Measurements from ENCODE around the gene LRRC4C. TPM values are rescaled to one million over a fixed set of nuclear protein-coding genes. Genes with fewer than 3 reads are reported as not detected.
A peak's percentile ranks its signal among the peaks of the same experiment; 100 is the strongest.

The LRRC4C gene
- total RNA-seq, 1 donor from 2014 or later = 14.0 TPM

DNA sequence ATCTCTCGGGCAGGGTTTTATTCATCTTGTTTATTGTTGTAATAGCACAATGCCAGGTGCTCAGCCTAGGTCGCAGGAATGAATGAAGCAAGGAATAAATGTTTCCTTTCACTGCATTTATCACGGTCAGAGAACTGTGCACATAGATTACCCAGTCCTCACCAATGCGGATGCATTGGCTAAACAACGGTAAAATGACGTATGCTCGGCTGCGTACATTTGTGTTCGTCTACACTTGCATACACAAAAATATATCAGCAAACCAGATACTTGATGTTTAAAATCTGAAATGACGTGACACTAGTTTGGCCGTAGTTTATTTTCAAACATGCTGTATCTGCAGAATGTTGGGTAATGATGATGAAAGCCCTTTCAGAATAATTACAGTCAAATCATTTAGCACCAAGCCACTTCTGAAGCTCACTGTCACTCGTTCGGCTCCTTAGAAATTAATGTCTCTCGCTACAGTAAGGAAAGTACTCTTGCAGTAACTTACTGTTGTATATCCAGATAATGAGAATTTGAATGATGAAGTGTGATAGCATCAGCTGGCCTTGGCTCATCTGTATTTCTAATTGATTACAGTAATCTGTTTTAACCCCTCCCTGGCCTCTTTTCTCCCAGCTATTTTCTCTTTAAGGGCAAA is 268.9 kb downstream of the LRRC4C start:
- no peak for DNase-seq (ENCODE audit: extremely low spot score, unreplicated experiment)
- peaks cover 6% of the 10 kb centered on the region for H3K27me3 Mint-ChIP-seq
- H3K27ac Mint-ChIP-seq = no peak overlapping the region
- H3K4me3 Mint-ChIP-seq = peak overlapping the region; percentile 8
- peaks cover 6% of the 10 kb centered on the region for H3K9me3 Mint-ChIP-seq
- TF ChIP-seq, protein P1, sequence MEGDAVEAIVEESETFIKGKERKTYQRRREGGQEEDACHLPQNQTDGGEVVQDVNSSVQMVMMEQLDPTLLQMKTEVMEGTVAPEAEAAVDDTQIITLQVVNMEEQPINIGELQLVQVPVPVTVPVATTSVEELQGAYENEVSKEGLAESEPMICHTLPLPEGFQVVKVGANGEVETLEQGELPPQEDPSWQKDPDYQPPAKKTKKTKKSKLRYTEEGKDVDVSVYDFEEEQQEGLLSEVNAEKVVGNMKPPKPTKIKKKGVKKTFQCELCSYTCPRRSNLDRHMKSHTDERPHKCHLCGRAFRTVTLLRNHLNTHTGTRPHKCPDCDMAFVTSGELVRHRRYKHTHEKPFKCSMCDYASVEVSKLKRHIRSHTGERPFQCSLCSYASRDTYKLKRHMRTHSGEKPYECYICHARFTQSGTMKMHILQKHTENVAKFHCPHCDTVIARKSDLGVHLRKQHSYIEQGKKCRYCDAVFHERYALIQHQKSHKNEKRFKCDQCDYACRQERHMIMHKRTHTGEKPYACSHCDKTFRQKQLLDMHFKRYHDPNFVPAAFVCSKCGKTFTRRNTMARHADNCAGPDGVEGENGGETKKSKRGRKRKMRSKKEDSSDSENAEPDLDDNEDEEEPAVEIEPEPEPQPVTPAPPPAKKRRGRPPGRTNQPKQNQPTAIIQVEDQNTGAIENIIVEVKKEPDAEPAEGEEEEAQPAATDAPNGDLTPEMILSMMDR (conservative IDR thresholded peaks at IDR 0.05) = no peak
- peaks cover 13% of the 10 kb centered on the region for H3K4me1 Mint-ChIP-seq (ENCODE audit: unreplicated experiment)
- H3K36me3 Mint-ChIP-seq = no peaks in the 10 kb centered on the region

DNA sequence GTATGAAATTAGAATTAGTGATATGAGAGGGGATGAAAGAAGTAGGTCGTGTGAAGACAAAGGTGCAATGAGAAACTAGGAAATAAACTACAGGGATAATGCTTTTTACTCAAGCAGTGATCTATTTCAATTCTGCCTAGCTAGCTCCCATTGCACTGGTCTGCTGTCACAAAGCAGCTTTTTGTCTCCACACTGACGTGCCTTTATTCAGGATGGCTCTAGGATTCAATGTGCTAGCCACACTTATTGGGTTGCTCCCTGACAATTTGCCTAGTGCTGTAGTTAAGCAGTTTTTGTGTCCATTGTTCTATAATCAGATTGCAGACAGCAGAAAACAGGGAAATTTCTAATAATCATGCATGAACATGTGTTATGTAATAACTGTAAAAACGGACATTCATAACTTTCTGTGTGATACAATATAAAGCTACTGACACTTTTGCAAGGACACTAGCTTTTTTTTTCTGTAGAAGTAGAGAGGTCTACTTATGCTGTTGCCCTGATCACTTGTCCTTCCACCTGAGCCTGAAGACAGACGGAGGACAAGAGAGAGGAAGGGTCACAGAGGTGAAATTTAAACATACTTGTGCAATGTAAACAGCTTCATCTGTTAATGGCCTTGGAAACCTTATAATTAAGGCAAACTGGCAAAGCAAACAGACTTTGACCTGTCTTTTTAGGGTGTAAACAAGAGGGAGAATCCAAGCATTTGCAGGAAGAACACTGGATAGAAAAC is 269.6 kb downstream of the LRRC4C start:
- Mint-ChIP-seq H3K4me1 (ENCODE audit: unreplicated experiment) (peaks cover 13% of the 10 kb centered on the region), H3K27ac (no peak overlapping the region), H3K4me3 (no peak overlapping the region), H3K27me3 (peaks cover 6% of the 10 kb centered on the region), H3K9me3 (peaks cover 6% of the 10 kb centered on the region), H3K36me3 (no peaks in the 10 kb centered on the region)
- DNase-seq (ENCODE audit: extremely low spot score, unreplicated experiment) = no peak
- TF ChIP-seq, protein P1 (conservative IDR thresholded peaks at IDR 0.05) = no peak

DNA sequence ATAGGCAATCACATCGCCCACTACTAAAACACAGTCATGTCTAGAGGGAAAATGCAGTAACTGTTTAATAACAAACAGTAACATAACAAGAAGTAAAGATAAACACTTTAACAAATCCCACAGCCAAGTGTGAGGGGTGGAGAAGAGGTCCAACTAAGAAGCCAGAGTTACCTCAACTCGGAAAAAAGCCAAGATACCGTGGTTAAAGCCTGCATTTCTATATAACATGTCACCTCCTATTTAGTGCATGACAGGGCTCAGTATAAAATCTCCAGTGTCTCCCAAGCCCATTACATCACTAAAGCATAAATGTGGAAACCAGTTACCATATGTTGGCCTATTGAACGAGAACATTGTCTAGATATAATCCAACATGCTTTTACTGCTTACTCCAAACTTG is 281.7 kb downstream of the LRRC4C start:
- TF ChIP-seq, protein P1 (conservative IDR thresholded peaks at IDR 0.05) = no peak
- H3K9me3 Mint-ChIP-seq = peaks cover 2% of the 10 kb centered on the region
- no peak for DNase-seq (ENCODE audit: extremely low spot score, unreplicated experiment)
- no peak overlapping the region for H3K4me3 Mint-ChIP-seq
- H3K27ac Mint-ChIP-seq = no peak overlapping the region
- H3K27me3 Mint-ChIP-seq = no peaks in the 10 kb centered on the region
- no peaks in the 10 kb centered on the region for H3K4me1 Mint-ChIP-seq (ENCODE audit: unreplicated experiment)
- no peaks in the 10 kb centered on the region for H3K36me3 Mint-ChIP-seq

DNA sequence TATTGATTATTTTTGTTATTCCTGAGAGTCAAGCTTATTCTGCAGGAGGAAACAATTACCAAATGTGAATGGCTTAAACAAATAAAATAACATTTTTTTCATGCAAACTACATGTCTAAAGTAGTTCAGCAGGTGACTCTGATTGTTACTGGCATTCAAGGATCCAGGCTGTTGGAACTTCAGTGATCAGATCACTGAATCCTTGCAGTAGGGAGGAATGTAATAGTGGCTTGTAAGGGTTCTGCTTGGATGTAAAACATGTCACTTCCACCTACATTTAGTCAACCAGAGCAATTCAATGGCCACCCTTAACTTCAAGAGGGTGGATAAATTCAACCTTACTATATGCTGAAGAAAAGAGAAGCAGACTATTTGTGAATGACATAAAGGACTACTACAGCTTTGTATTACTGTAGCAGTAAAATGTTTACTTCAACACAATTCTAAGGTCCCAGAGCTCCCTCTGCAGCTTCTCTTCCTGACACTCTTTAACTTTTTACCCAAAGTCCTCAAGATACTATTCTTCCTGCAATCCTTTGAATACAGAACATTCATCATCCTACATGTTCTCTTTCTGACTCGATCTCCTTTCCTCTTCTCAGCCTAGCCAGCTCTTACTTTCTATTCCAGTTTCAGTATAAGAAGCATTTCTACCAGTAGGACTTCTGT is 284.0 kb downstream of the LRRC4C start:
- TF ChIP-seq, protein P1 (conservative IDR thresholded peaks at IDR 0.05) = no peak
- Mint-ChIP-seq H3K27me3 (no peaks in the 10 kb centered on the region), H3K4me3 (no peak overlapping the region), H3K4me1 (ENCODE audit: unreplicated experiment) (no peaks in the 10 kb centered on the region), H3K9me3 (no peaks in the 10 kb centered on the region), H3K27ac (no peak overlapping the region), H3K36me3 (no peaks in the 10 kb centered on the region)
- no peak for DNase-seq (ENCODE audit: extremely low spot score, unreplicated experiment)

DNA sequence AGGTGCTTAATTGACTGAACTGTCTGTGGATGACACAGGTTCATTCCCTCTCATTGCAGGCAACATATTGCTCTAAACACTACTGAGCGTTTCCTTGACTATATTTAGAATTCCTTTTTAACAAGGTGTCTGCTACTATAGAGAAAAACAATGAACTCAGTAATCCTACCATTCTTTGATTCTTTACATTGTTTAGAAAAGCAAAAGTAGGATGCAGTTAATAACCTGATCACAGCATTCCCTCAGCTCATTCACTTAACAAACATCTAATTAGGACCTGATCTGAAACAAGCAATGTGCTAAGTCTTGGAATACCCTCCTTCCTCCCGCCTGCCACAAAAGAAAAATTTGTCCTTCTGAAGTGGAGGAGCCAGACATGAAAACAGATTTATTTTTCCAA is 313.1 kb downstream of the LRRC4C start:
- Mint-ChIP-seq H3K9me3 (no peaks in the 10 kb centered on the region), H3K36me3 (no peaks in the 10 kb centered on the region), H3K27ac (no peak overlapping the region), H3K4me3 (no peak overlapping the region), H3K27me3 (no peaks in the 10 kb centered on the region), H3K4me1 (ENCODE audit: unreplicated experiment) (no peaks in the 10 kb centered on the region)
- TF ChIP-seq, protein P1 (conservative IDR thresholded peaks at IDR 0.05) = no peak
- no peak for DNase-seq (ENCODE audit: extremely low spot score, unreplicated experiment)
